Measurements from ENCODE around the gene RNASEH2B.

DNA sequence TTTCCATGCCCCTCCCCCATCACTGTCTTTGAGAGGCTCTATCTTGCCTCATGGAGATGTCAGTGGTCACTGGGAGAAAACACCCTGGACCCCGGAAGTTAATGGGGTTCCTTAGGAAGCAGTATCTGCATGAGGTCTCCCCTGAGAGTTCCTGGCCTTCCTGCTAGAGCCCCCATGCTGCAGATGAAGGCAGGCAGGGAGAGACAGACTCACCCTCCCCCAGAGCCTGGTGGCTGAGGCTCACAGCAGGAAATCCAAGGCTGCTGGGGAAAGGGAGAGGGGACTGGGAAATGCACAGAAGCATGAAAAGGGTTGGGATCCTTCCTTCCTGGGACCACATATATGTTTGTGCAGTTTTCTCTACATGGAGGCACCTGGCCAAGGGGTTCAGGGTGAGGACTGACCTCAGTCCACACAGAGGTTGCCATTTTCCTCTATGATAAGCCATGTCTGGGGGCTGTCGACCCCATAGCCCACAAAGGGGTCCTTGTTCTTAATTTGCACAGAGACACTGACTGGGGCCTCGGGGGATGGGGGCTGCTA is 95.4 kb downstream of the RNASEH2B start:
- TF ChIP-seq, protein P1, sequence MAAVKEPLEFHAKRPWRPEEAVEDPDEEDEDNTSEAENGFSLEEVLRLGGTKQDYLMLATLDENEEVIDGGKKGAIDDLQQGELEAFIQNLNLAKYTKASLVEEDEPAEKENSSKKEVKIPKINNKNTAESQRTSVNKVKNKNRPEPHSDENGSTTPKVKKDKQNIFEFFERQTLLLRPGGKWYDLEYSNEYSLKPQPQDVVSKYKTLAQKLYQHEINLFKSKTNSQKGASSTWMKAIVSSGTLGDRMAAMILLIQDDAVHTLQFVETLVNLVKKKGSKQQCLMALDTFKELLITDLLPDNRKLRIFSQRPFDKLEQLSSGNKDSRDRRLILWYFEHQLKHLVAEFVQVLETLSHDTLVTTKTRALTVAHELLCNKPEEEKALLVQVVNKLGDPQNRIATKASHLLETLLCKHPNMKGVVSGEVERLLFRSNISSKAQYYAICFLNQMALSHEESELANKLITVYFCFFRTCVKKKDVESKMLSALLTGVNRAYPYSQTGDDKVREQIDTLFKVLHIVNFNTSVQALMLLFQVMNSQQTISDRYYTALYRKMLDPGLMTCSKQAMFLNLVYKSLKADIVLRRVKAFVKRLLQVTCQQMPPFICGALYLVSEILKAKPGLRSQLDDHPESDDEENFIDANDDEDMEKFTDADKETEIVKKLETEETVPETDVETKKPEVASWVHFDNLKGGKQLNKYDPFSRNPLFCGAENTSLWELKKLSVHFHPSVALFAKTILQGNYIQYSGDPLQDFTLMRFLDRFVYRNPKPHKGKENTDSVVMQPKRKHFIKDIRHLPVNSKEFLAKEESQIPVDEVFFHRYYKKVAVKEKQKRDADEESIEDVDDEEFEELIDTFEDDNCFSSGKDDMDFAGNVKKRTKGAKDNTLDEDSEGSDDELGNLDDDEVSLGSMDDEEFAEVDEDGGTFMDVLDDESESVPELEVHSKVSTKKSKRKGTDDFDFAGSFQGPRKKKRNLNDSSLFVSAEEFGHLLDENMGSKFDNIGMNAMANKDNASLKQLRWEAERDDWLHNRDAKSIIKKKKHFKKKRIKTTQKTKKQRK (IDR thresholded peaks at IDR 0.05; ENCODE audit: borderline replicate concordance, low read depth, low read length) = no peak
- TF ChIP-seq CBX5 (IDR thresholded peaks at IDR 0.05; ENCODE audit: borderline replicate concordance, low read depth) (no peak), TAF7 (tag; IDR thresholded peaks at IDR 0.05) (no peak), NCOA6 (IDR thresholded peaks at IDR 0.05) (no peak), JUNB (CRISPR knock-in tag; conservative IDR thresholded peaks at IDR 0.05) (no peak)

Measured in K562 (cell line).